ENCODE results near the gene CIZ1.

- TF ChIP-seq CTCF (IDR thresholded peaks at IDR 0.05; ENCODE audit: low read depth, low read length, poor library complexity, severe bottlenecking) = peak; percentile 100
- TF ChIP-seq EZH2phosphoT487 (IDR thresholded peaks at IDR 0.05; ENCODE audit: borderline replicate concordance, low read length) = no peak
These were observed 73.5 kb downstream of the CIZ1 start for GRCh38 chr9:128117613-128118471.

Data from DOHH2 (cell line).